HepG2 (cell line): ENCODE measurements around the gene EGR1. TPM values are rescaled to one million over a fixed set of nuclear protein-coding genes. Genes with fewer than 3 reads are reported as not detected.

ENCODE experiments used
- AGO1 ChIP-seq: fragments of 200-400 bp; formaldehyde crosslinking; IDR thresholded peaks from 2 replicates; pipeline ENCODE4 v1.6.1; 2017; ENCODE audit warnings: mild to moderate bottlenecking, low read depth, low read length, moderate library complexity; ENCODE audit not compliant: poor library complexity, severe bottlenecking
- ATF7-NPFF ChIP-seq: sonication (generic); formaldehyde crosslinking; IDR thresholded peaks from 2 replicates; pipeline ENCODE4 v1.8.1; 2023; ENCODE audit warnings: mild to moderate bottlenecking, low read depth, missing genetic modification reagents, moderate library complexity
- BORCS8-MEF2B ChIP-seq: sonication (generic); formaldehyde crosslinking; IDR thresholded peaks from 2 replicates; pipeline ENCODE4 v1.8.0; 2022; ENCODE audit warnings: mild to moderate bottlenecking, missing genetic modification reagents
- CC2D1A ChIP-seq: sonication (generic); formaldehyde crosslinking; IDR thresholded peaks from 2 replicates; pipeline ENCODE4 v1.8.1; 2023; ENCODE audit warnings: mild to moderate bottlenecking, missing genetic modification reagents
- CREM ChIP-seq, 2 experiments: sonication (generic) in 1 of 2; formaldehyde crosslinking in 1 of 2; IDR thresholded peaks; 2 replicates each; pipeline versions ENCODE4 v1.4.0 to v1.6.1; 2016 to 2020; ENCODE audit warnings: antibody characterized with exemption in 1 of 2, mild to moderate bottlenecking in 1 of 2, missing genetic modification reagents in 1 of 2
- GLI4 ChIP-seq: sonication (generic); formaldehyde crosslinking; IDR thresholded peaks from 2 replicates; pipeline ENCODE4 v1.5.1; 2020; ENCODE audit warnings: missing genetic modification reagents, mild to moderate bottlenecking, moderate library complexity, borderline replicate concordance
- IKZF1 ChIP-seq: fragments of 450-650 bp; IDR thresholded peaks from 2 replicates; pipeline ENCODE4 v1.7.1; 2016
- MXI1 ChIP-seq: IDR thresholded peaks from 3 replicates; pipeline ENCODE4 v1.6.1; 2012; ENCODE audit warnings: low read depth, low read length, inconsistent platforms, borderline replicate concordance
- NKX3-1 ChIP-seq: sonication (generic); formaldehyde crosslinking; IDR thresholded peaks from 2 replicates; pipeline ENCODE4 v1.5.0; 2020; ENCODE audit warnings: missing genetic modification reagents
- SAP130 ChIP-seq: IDR thresholded peaks from 2 replicates; pipeline ENCODE4 v1.6.1; 2016; ENCODE audit warnings: low read depth
- SNAI1 ChIP-seq: sonication (generic); formaldehyde crosslinking; IDR thresholded peaks from 2 replicates; pipeline ENCODE4 v1.5.0; 2020; ENCODE audit warnings: mild to moderate bottlenecking, missing genetic modification reagents, borderline replicate concordance
- SP2 ChIP-seq: sonication (generic); formaldehyde crosslinking; IDR thresholded peaks from 2 replicates; pipeline ENCODE4 v1.5.1; 2020; ENCODE audit warnings: mild to moderate bottlenecking, missing genetic modification reagents
- ZFP36 ChIP-seq: fragments of 150-350 bp; IDR thresholded peaks from 2 replicates; pipeline ENCODE4 v1.6.1; 2018; ENCODE audit warnings: borderline replicate concordance, low read length, low read depth; ENCODE audit not compliant: partially characterized antibody
- ZNF558 ChIP-seq: sonication (generic); formaldehyde crosslinking; IDR thresholded peaks from 2 replicates; pipeline ENCODE4 v1.9.0; 2022; ENCODE audit warnings: mild to moderate bottlenecking, missing genetic modification reagents, borderline replicate concordance
- ZNF776 ChIP-seq: sonication (generic); formaldehyde crosslinking; IDR thresholded peaks from 2 replicates; pipeline ENCODE4 v1.4.0; 2020; ENCODE audit warnings: mild to moderate bottlenecking, missing genetic modification reagents
- ZNF780A ChIP-seq: sonication (generic); formaldehyde crosslinking; IDR thresholded peaks from 2 replicates; pipeline ENCODE4 v1.8.0; 2022; ENCODE audit warnings: mild to moderate bottlenecking, missing genetic modification reagents, moderate library complexity
- ZNF781 ChIP-seq: sonication (generic); formaldehyde crosslinking; IDR thresholded peaks from 2 replicates; pipeline ENCODE4 v1.5.1; 2020; ENCODE audit warnings: borderline replicate concordance, mild to moderate bottlenecking, missing genetic modification reagents; ENCODE audit errors: not compliant biosample characterization
- polyA plus RNA-seq, 8 experiments: library from polyadenylated mRNA; depleted of rRNA in 3 of 8; stranded (reverse) in 7 of 8; unstranded in 1 of 8; fragments of >200 nt; fragmentation: Illumina TruSeq in 4 of 8; extraction: Trizol in 4 of 8; gene quantifications; 2 replicates each; pipeline versions ENCODE4 v1.2.1 to v1.2.3, GENCODE V29; 2011 to 2016; ENCODE audit warnings: low read depth in 4 of 8, missing spikeins in 1 of 8, mixed read lengths in 1 of 8; ENCODE audit not compliant: insufficient read depth in 1 of 8
- total RNA-seq, 5 experiments: library from RNA; depleted of rRNA; stranded (reverse); fragments of >200 nt; fragmentation: Illumina TruSeq; extraction: Trizol; gene quantifications; 2 replicates each; pipeline ENCODE4 v1.2.3, GENCODE V29; 2016; ENCODE audit warnings: low read depth in 1 of 5
- TF ChIP-seq, protein P1 (sequence below): sonication (generic); formaldehyde crosslinking; conservative IDR thresholded peaks from 2 replicates; pipeline ENCODE4 v1.8.1; 2023; ENCODE audit warnings: missing genetic modification reagents
- TF ChIP-seq, protein P2 (sequence below): sonication (generic); formaldehyde crosslinking; IDR thresholded peaks from 2 replicates; pipeline ENCODE4 v1.5.1; 2020; ENCODE audit warnings: mild to moderate bottlenecking, missing genetic modification reagents, moderate library complexity

The EGR1 gene
- total and polyA plus RNA-seq, 2 of the 13 experiments (the other 11 are each of a cell fraction or from before 2014, with no cell fraction given) = 4.1 to 4.5 TPM

DNA sequence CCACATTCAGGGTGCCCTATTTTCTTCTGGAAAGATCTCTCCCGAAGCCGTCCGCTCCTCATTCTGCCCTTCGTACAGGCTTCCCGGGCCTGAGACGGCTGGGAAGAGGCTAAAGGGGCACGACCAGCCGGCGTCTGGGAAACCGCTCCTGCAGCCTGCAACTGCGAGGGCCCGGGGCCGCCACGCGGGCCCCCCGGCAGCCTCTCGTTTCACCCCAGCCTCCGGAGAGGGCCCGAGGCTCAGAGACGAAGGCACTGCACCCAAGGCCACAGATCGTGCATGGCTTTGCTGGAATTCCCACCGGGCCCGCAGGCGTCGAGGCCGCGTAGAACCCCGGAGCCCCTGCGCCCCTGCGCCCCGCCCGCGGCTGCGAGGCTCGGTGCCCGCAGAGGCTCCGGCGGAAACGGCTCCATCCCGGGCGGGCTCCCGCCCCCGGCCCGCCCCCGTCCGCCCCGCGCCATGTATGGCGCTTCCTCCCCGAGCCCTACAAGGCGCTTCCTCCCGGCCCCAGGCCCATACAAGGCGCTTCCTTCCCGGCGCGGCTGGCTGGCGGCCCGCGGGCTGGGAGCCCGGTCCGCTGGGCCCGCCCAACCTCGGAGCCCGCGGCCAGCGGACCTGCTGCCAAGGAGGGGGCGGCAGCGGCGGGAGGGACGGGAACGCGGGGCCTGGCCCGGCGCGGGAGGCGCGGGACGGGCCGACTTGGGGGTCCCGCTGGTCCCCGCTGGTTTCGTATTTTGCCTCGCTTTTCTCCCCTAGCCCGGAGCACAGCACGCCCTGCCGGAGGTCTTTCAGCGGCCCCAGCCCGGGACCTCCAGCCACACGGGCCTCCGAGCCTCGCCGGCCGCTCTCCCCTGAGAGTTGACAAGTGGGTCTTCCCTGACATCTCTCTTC lies 26.6 kb downstream of the EGR1 start (continued):
- no peak for TF ChIP-seq ZNF781 (CRISPR knock-in tag)
- peak; percentile 88 for TF ChIP-seq ZFP36
- TF ChIP-seq ATF7-NPFF = peak; percentile 39; the same call in 1 of the 2 replicates
- TF ChIP-seq, protein P1, sequence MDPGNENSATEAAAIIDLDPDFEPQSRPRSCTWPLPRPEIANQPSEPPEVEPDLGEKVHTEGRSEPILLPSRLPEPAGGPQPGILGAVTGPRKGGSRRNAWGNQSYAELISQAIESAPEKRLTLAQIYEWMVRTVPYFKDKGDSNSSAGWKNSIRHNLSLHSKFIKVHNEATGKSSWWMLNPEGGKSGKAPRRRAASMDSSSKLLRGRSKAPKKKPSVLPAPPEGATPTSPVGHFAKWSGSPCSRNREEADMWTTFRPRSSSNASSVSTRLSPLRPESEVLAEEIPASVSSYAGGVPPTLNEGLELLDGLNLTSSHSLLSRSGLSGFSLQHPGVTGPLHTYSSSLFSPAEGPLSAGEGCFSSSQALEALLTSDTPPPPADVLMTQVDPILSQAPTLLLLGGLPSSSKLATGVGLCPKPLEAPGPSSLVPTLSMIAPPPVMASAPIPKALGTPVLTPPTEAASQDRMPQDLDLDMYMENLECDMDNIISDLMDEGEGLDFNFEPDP (CRISPR knock-in tag) = 0 out of 2 replicates have a peak, but pooled peaks have one; percentile 66
- no peak for TF ChIP-seq NKX3-1 (CRISPR knock-in tag)
- TF ChIP-seq, protein P2, sequence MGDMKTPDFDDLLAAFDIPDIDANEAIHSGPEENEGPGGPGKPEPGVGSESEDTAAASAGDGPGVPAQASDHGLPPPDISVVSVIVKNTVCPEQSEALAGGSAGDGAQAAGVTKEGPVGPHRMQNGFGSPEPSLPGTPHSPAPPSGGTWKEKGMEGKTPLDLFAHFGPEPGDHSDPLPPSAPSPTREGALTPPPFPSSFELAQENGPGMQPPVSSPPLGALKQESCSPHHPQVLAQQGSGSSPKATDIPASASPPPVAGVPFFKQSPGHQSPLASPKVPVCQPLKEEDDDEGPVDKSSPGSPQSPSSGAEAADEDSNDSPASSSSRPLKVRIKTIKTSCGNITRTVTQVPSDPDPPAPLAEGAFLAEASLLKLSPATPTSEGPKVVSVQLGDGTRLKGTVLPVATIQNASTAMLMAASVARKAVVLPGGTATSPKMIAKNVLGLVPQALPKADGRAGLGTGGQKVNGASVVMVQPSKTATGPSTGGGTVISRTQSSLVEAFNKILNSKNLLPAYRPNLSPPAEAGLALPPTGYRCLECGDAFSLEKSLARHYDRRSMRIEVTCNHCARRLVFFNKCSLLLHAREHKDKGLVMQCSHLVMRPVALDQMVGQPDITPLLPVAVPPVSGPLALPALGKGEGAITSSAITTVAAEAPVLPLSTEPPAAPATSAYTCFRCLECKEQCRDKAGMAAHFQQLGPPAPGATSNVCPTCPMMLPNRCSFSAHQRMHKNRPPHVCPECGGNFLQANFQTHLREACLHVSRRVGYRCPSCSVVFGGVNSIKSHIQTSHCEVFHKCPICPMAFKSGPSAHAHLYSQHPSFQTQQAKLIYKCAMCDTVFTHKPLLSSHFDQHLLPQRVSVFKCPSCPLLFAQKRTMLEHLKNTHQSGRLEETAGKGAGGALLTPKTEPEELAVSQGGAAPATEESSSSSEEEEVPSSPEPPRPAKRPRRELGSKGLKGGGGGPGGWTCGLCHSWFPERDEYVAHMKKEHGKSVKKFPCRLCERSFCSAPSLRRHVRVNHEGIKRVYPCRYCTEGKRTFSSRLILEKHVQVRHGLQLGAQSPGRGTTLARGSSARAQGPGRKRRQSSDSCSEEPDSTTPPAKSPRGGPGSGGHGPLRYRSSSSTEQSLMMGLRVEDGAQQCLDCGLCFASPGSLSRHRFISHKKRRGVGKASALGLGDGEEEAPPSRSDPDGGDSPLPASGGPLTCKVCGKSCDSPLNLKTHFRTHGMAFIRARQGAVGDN (CRISPR knock-in tag) = peak; percentile 89
- TF ChIP-seq SP2 (CRISPR knock-in tag) = no peak; the same call in 1 of the 2 replicates
- TF ChIP-seq ZNF776 = no peak
- no peak; the same call in 1 of the 2 replicates for TF ChIP-seq BORCS8-MEF2B (CRISPR knock-in tag)
- no peak for TF ChIP-seq IKZF1
- no peak for TF ChIP-seq CC2D1A
- TF ChIP-seq SNAI1 (CRISPR knock-in tag) = 0 out of 2 replicates have a peak, but pooled peaks have one; percentile 71
- no peak for TF ChIP-seq GLI4 (CRISPR knock-in tag)
- TF ChIP-seq CREM (IDR thresholded peaks at IDR 0.05) = no peak
- TF ChIP-seq CREM (CRISPR knock-in tag; IDR thresholded peaks at IDR 0.05) = no peak
- TF ChIP-seq MXI1 = 0 out of 3 replicates have a peak, but pooled peaks have one; percentile 12
- peak; percentile 64 for TF ChIP-seq SAP130
- peak; percentile 46 for TF ChIP-seq AGO1
- peak; percentile 45; the same call in 1 of the 2 replicates for TF ChIP-seq ZNF558 (CRISPR knock-in tag)
- peak; percentile 11; the same call in 1 of the 2 replicates for TF ChIP-seq ZNF780A (CRISPR knock-in tag)
